ENCODE measurements around the gene DOCK1. TPM values are rescaled to one million over a fixed set of nuclear protein-coding genes. Genes with fewer than 3 reads are reported as not detected.

Gene DOCK1
- total RNA-seq, 2 experiments from 2014 or later = 0.75 to 0.81 TPM

DNA sequence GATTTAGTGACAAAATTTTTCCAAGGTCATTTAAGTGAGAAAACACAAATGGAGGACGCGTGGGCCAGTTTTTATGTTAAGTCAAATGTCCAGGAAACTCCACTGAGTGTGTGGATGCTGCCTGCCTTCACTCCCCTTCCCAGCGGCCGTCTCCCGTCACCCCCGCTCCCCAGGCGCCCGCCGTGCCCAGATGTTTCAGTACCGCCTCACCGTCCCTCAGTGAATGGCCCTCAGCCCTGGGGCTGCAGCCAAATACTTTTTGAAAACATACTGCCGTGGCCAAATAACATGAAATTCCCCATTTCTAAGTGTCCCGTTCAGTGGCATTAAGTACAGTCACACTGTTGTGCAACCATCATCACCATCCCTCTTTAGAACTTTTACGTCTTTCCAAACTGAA lies 159.2 kb downstream of the DOCK1 start:
- intact Hi-C loops (cut with DNase I, micrococcal nuclease) = no loop called here
- CTCF ChIA-PET = no interaction called here

DNA sequence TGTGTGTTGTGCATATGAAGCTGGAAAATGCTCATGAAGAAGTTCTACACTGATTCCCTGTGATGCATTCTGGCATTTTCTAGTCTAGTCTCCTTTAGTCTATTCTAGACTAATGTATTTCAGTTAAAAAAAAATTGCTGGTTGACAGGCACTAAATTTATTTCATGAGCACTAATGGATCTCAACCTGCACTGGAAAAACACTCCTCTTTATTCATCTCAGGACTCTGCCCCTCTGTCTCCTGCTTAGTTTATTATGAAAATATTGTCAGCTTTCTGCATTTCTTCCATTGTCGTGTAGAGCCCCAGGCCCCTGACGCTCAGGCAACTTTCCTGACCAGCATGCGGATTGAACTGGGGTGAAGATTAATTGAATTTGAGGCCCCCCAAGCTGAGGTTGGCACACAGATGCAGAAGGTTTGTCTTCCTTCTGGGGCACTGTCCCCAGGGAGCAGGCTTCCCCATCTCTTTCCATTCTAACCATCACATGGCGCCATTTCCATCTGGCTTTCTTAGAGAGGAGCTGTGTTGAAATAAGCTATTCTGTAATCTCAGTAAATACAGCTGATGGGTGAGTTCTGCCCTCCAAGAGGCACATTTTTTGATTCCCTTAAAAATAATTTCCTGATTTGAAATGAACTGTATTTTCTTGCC lies 162.4 kb downstream of the DOCK1 start:
- Mint-ChIP-seq H3K4me1 (no peaks in the 10 kb centered on the region), H3K4me3 (no peak overlapping the region), H3K27me3 (no peaks in the 10 kb centered on the region), H3K27ac (no peak overlapping the region), H3K36me3 (ENCODE audit: low read depth) (no peaks in the 10 kb centered on the region), H3K9me3 (ENCODE audit: low read depth) (no peaks in the 10 kb centered on the region)
- ATAC-seq = no peak
- ChIA-PET CTCF (interaction anchor here (0.5 kb wide), 1 partner anchor 1202 kb away, joined by 3 read pairs; no protein-coding TSS in a partner anchor), POLR2A (no interaction called here)
- DNase-seq = no peak
- intact Hi-C loops (cut with DNase I, micrococcal nuclease) = no loop called here

More for the DNA sequence above, 159.2 kb downstream of the DOCK1 start:
- no peak overlapping the region for H3K27ac Mint-ChIP-seq
- H3K4me1 Mint-ChIP-seq = no peaks in the 10 kb centered on the region
- H3K4me3 Mint-ChIP-seq = no peak overlapping the region
- no peaks in the 10 kb centered on the region for H3K27me3 Mint-ChIP-seq
- ATAC-seq = no peak
- no peaks in the 10 kb centered on the region for H3K36me3 Mint-ChIP-seq (ENCODE audit: low read depth)
- no peak for DNase-seq
- H3K9me3 Mint-ChIP-seq (ENCODE audit: low read depth) = peaks cover 5% of the 10 kb centered on the region
- POLR2A ChIA-PET = no interaction called here

DNA sequence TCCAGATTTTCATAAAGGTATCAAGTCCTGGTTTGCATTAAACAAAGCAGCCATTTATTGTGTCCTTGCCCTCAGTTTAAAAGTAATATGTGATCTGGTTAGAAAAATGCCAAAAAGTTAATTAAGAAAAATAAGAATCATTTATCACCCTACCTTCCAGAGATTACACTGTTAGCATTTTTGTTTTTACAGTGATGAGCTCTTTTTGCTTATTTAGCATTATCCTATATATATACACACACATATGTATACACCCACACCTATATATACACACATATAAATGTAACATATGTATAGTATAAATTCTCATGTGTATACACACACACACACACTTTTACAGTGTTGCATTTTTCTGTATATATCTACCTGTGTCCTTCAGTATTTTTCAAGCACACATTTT lies 163.3 kb downstream of the DOCK1 start:
- CTCF ChIA-PET = interaction anchor here (0.5 kb wide), 1 partner anchor 1203 kb away, joined by 3 read pairs; no protein-coding TSS in a partner anchor
- ATAC-seq (no peak), DNase-seq (no peak)
- POLR2A ChIA-PET = no interaction called here
- Mint-ChIP-seq H3K27ac (no peak overlapping the region), H3K36me3 (ENCODE audit: low read depth) (no peaks in the 10 kb centered on the region), H3K27me3 (no peaks in the 10 kb centered on the region), H3K4me3 (no peak overlapping the region), H3K4me1 (no peaks in the 10 kb centered on the region), H3K9me3 (ENCODE audit: low read depth) (no peaks in the 10 kb centered on the region)
- intact Hi-C loops (cut with DNase I, micrococcal nuclease) = no loop called here

DNA sequence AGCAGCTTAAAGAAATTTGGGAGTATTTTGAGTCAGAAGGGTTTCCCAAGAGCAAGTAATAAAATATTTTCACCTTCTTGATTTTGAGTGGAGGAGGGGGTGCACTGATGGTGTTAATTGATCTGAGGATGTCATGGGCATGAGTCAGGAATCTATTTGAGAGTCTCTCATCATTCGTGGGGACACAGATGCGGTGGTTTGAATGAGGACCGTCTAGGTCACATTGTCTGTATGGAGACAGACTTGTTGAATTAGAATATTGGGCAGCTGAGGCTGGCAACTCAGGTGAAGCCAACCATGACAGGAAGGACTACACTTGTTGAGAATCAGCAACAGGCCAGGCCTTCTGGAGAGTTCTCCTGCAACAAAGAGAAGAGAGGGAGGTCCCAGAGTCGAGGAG lies 164.2 kb downstream of the DOCK1 start:
- CTCF ChIA-PET = no interaction called here
- H3K4me3 Mint-ChIP-seq = no peak overlapping the region
- H3K4me1 Mint-ChIP-seq = no peaks in the 10 kb centered on the region
- H3K27me3 Mint-ChIP-seq = peaks cover 2% of the 10 kb centered on the region
- no peak overlapping the region for H3K27ac Mint-ChIP-seq
- intact Hi-C loops (cut with DNase I, micrococcal nuclease) = no loop called here
- no peaks in the 10 kb centered on the region for H3K9me3 Mint-ChIP-seq (ENCODE audit: low read depth)
- H3K36me3 Mint-ChIP-seq (ENCODE audit: low read depth) = no peaks in the 10 kb centered on the region
- ATAC-seq (no peak), DNase-seq (no peak)
- POLR2A ChIA-PET = no interaction called here

DNA sequence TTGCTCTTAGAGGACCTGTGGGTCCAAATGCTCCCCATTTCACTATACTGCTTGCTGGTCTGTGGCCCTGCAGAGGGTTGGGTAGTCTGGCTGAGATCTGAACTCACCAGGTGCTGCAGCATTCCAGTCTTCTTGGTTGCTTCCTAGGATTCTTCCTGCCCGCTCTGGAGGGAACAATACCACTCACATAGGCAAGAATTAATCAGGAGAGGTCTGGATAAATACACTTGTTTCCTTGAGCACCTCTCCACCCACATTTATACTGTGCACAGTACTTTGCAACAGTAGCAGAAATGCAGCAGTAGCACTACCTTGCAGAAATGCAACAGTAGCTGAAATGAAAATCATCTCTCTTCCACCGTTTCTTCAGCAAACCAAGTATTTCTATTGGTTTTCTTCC lies 165.9 kb downstream of the DOCK1 start:
- ATAC-seq = no peak
- no peaks in the 10 kb centered on the region for H3K36me3 Mint-ChIP-seq (ENCODE audit: low read depth)
- no peaks in the 10 kb centered on the region for H3K9me3 Mint-ChIP-seq (ENCODE audit: low read depth)

DNA sequence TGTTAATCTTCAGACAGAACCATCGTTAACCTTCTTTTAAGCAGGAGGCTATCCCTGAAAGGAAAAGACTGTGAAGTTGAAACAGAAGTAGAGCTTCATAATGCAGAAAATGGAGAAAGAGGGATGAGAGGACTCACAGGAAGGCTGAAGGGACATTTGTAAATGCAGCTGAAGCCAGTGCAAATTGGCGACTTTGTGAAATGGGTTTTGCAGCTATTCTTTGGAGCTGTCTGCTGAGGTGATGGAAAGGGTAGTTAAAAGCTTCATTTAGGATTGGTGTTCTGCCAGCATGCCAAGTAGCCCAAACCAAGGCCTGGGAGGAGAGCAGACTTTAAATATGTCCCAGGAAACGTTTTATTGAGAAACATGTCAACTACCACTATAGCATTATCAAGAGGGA lies 168.4 kb downstream of the DOCK1 start:
- Mint-ChIP-seq H3K9me3 (ENCODE audit: low read depth) (no peaks in the 10 kb centered on the region), H3K27me3 (peaks cover 5% of the 10 kb centered on the region), H3K36me3 (ENCODE audit: low read depth) (no peaks in the 10 kb centered on the region), H3K4me3 (no peak overlapping the region), H3K27ac (no peak overlapping the region), H3K4me1 (no peaks in the 10 kb centered on the region)
- CTCF ChIA-PET = no interaction called here
- intact Hi-C loops (cut with DNase I, micrococcal nuclease) = no loop called here
- ATAC-seq (no peak), DNase-seq (no peak)
- POLR2A ChIA-PET = no interaction called here

More for the DNA sequence above, 165.9 kb downstream of the DOCK1 start:
- ChIA-PET CTCF (interaction anchor here (0.7 kb wide), 1 partner anchor 121 kb away, joined by 4 read pairs; no protein-coding TSS in a partner anchor), POLR2A (no interaction called here)
- no peak for DNase-seq
- intact Hi-C loops (cut with DNase I, micrococcal nuclease) = no loop called here
- Mint-ChIP-seq H3K4me3 (no peak overlapping the region), H3K27me3 (peaks cover 2% of the 10 kb centered on the region), H3K27ac (no peak overlapping the region), H3K4me1 (no peaks in the 10 kb centered on the region)

DNA sequence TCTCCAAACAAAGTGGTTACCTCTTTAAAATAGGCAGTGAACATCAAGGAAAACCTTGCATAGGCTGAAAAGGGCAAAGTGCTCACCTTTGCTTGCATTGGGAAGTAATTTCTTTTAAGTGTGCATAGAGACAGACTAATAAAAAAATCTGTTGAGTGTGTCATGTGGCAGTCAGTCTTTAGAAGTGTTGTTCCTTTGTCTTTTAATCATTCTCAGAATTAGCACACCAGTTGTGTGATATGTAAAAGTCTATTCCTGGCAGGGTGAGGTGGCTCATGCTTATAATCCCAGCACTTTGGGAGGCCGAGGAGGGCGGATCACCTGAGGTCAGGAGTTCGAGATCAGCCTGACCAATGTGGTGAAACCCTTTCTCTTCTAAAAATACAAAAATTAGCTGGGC lies 174.2 kb downstream of the DOCK1 start:
- no peak for DNase-seq

DNA sequence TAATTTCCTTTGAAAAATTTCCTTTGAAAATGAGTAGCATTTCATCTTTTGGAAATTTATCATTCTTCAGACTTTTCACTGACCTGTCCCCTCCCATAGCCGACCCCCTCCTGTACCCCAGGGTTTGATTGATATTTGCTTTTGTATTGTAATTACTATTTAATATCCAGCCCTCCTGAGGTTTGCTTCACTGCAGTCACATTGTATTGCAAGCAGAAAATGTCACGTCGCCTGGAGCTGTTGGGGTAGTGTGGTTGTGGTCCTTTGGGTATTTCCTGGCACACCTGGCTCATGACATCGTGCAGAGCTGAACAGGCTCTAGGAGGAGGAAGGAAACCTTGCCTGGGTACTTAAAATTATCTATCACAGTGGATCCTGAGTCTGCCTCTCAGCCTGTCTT lies 175.1 kb downstream of the DOCK1 start:
- no peaks in the 10 kb centered on the region for H3K9me3 Mint-ChIP-seq (ENCODE audit: low read depth)
- H3K4me1 Mint-ChIP-seq = no peaks in the 10 kb centered on the region
- H3K4me3 Mint-ChIP-seq = no peak overlapping the region
- ATAC-seq = no peak
- POLR2A ChIA-PET = no interaction called here
- DNase-seq = no peak
- H3K27me3 Mint-ChIP-seq = peaks cover 3% of the 10 kb centered on the region
- CTCF ChIA-PET = no interaction called here
- intact Hi-C loops (cut with DNase I, micrococcal nuclease) = no loop called here
- H3K27ac Mint-ChIP-seq = no peak overlapping the region
- no peaks in the 10 kb centered on the region for H3K36me3 Mint-ChIP-seq (ENCODE audit: low read depth)

More for the DNA sequence above, 174.2 kb downstream of the DOCK1 start:
- no peak overlapping the region for H3K27ac Mint-ChIP-seq
- H3K36me3 Mint-ChIP-seq (ENCODE audit: low read depth) = no peaks in the 10 kb centered on the region
- no peak for ATAC-seq
- H3K9me3 Mint-ChIP-seq (ENCODE audit: low read depth) = no peaks in the 10 kb centered on the region
- peaks cover 3% of the 10 kb centered on the region for H3K27me3 Mint-ChIP-seq
- no peak overlapping the region for H3K4me3 Mint-ChIP-seq
- H3K4me1 Mint-ChIP-seq = no peaks in the 10 kb centered on the region
- ChIA-PET CTCF (no interaction called here), POLR2A (no interaction called here)
- intact Hi-C loops (cut with DNase I, micrococcal nuclease) = no loop called here

DNA sequence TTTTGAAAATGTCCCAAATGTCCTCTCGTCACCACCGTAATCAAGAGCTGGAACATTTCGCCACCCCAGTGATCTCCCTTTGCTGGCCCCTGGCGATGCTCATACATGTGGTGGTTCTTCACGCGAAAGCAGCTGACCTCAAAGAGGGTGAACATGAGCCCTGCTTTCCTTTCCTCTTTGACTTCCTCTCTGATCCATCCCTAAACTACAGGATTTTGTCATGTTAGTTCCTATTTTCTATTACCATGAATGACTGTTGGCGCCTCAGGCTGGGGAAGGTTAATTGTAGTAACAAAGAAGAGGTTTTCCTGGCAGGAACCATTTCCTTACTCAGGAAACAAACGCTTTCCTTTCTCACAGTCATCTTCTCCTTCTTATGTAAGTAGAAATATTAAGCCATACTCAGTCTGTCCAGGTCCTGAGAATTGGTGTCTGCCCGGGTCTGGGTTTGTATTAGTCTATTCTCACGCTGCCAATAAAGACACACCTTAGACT lies 176.7 kb downstream of the DOCK1 start:
- CTCF ChIA-PET = no interaction called here
- intact Hi-C loops (cut with DNase I, micrococcal nuclease) = no loop called here
- ATAC-seq (no peak), DNase-seq (no peak)
- Mint-ChIP-seq H3K27me3 (peaks cover 3% of the 10 kb centered on the region), H3K9me3 (ENCODE audit: low read depth) (no peaks in the 10 kb centered on the region), H3K36me3 (ENCODE audit: low read depth) (no peaks in the 10 kb centered on the region), H3K27ac (no peak overlapping the region), H3K4me3 (no peak overlapping the region), H3K4me1 (no peaks in the 10 kb centered on the region)
- POLR2A ChIA-PET = no interaction called here

DNA sequence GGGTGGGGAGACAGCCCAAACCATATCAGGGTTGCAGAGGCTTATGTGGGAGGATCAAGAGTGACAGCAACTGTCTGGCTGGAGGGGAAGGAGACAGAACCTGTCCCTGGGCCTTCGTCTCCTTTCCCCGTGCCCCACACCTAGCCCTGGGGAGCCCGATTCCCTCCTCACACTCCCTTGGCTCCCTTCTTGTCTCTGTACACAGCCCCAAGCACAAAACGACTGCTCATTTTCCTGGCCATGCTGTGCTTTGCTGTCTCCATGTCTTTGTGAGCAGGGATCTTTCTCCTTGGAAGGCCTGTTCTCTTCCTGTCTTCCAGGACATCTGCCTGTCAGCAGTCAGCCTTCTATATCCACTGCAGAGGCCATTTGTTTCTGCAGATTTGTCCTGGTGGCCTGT lies 177.4 kb downstream of the DOCK1 start:
- ATAC-seq = no peak
- H3K4me1 Mint-ChIP-seq = no peaks in the 10 kb centered on the region
- no peaks in the 10 kb centered on the region for H3K9me3 Mint-ChIP-seq (ENCODE audit: low read depth)
- no peak for DNase-seq
- H3K4me3 Mint-ChIP-seq = no peak overlapping the region
- H3K36me3 Mint-ChIP-seq (ENCODE audit: low read depth) = no peaks in the 10 kb centered on the region
- peaks cover under 1% of the 10 kb centered on the region for H3K27me3 Mint-ChIP-seq
- H3K27ac Mint-ChIP-seq = no peak overlapping the region
- intact Hi-C loops (cut with DNase I, micrococcal nuclease) = no loop called here
- ChIA-PET POLR2A (interaction anchor here (0.6 kb wide), 1 partner anchor 955 kb away, joined by 3 read pairs; no protein-coding TSS in a partner anchor), CTCF (no interaction called here)

DNA sequence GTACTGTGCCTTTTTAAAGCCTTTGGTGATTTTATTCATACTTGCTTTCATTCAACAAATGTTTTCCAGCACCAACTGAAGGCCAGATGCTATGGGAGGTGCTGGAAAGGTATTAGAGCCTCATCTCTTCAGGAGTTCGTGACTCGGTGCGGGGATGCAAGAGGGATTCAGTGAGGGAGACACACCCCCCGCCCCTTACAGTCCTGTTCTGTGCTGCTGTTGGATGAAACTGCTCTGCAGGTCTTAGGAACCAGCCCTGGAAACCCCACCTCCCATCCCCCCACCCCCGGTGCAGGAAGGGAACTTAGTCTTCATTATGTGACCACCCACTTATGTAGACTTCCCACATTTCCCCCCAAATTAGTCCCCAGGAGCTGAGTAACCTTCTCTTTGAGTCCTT lies 180.7 kb downstream of the DOCK1 start:
- H3K4me1 Mint-ChIP-seq = no peaks in the 10 kb centered on the region
- no peaks in the 10 kb centered on the region for H3K9me3 Mint-ChIP-seq (ENCODE audit: low read depth)
- ATAC-seq (no peak), DNase-seq (no peak)
- ChIA-PET CTCF (no interaction called here), POLR2A (no interaction called here)
- intact Hi-C loops (cut with DNase I, micrococcal nuclease) = no loop called here
- H3K4me3 Mint-ChIP-seq = no peak overlapping the region
- no peaks in the 10 kb centered on the region for H3K27me3 Mint-ChIP-seq
- H3K36me3 Mint-ChIP-seq (ENCODE audit: low read depth) = no peaks in the 10 kb centered on the region
- H3K27ac Mint-ChIP-seq = no peak overlapping the region

DNA sequence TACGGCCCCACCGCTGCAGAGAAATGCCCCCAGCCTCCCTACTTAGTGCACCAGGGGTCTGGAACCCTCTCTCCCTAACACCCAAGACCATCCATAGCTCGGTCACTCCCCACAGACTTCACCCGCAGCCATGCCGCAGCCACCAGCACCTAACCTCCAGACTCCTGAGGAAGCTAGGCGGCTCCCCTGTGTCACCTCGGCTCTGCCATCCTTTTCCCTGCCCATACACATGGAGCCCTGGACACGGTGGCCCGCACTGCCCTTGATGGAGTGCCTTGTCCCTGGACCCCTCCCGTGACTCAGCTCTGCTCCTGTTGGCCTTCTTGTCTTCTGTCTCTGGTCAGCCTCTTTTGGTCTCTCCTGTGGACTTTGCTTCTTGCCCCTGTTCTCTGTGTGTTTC lies 183.7 kb downstream of the DOCK1 start:
- CTCF ChIA-PET = no interaction called here
- ATAC-seq (no peak), DNase-seq (no peak)
- H3K27ac Mint-ChIP-seq = no peak overlapping the region
- no peaks in the 10 kb centered on the region for H3K4me1 Mint-ChIP-seq
- no peak overlapping the region for H3K4me3 Mint-ChIP-seq
- intact Hi-C loops (cut with DNase I, micrococcal nuclease) = no loop called here
- no peaks in the 10 kb centered on the region for H3K27me3 Mint-ChIP-seq
- H3K9me3 Mint-ChIP-seq (ENCODE audit: low read depth) = no peaks in the 10 kb centered on the region
- no peaks in the 10 kb centered on the region for H3K36me3 Mint-ChIP-seq (ENCODE audit: low read depth)
- POLR2A ChIA-PET = no interaction called here

All from activated CD4-positive, alpha-beta T cell treated with anti-CD3 and anti-CD28 coated beads for 36 hours (primary cell).